HG02588 (cell line): Measurements from ENCODE around the gene TDRD9.

Experiments
- ATAC-seq: cut with Tn5 transposase; IDR thresholded peaks from one replicate; pipeline ENCODE4 v1.9.1; 2021; ENCODE audit warnings: mild to moderate bottlenecking, moderate library complexity; ENCODE audit not compliant: unreplicated experiment

TDRD9 gene

GRCh38 chr14:104020471-104020870, 92.2 kb downstream of the TDRD9 start:
- no peak for ATAC-seq

GRCh38 chr14:104023325-104024055, 95.2 kb downstream of the TDRD9 start:
- no peak for ATAC-seq

GRCh38 chr14:104025534-104025933, 97.3 kb downstream of the TDRD9 start:
- no peak for ATAC-seq

DNA sequence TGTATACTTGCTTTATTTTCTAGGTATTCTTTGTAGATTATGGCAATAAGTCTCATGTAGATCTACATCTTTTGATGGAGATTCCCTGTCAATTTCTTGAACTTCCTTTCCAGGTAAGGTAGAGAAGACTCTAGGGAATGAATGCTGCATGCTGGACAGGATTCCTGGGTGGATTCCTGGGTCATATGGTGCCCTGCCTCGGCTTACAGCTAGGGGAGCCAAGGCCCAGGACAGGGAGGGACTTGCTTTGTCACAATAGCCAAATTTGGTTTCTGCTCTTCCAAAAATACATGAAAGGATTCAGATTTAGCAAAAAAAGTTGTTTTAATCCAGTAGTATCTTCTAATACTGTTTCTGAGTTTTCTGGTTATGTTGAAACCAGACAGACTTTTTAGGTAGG, 97.8 kb downstream of the TDRD9 start:
- no peak for ATAC-seq

- ATAC-seq = no peak
Measured at GRCh38 chr14:104030958-104031357, 102.7 kb downstream of the TDRD9 start.

GRCh38 chr14:104031384-104031783, 103.1 kb downstream of the TDRD9 start:
- no peak for ATAC-seq

DNA sequence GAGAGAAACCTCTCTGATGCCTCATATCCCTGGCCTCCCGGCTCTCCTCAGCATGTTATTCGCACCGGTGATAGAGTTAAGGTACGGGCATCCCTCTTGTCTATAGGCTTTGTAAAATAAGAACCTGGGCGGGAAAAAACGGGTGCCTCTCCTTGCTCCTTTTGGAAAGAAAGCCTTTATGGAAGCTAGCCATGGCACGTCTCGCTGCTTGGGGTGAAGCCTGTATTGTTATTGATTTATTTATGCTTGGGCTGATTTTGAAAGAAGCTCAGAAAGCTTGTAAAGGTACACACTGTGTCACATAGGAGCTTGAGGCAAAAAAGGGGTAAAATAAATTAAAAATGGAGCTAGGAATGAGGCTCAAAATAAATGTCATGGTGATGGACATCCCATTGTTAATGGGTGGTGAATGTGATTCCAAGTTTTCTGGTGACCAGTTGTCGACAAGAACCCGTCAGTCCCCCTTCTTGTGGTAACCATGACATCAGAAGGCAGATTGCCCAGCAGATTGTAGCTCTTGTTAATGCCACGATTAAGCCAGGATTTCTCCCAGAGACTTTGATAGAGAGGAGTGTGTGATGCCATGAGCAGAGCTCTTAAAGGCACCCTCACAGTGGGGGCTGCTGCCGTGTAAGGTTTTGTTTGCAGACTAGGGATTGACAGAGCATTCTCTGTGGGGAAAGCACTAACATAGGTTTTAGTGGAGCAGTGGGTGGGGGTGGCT, 106.9 kb downstream of the TDRD9 start:
- ATAC-seq = no peak

DNA sequence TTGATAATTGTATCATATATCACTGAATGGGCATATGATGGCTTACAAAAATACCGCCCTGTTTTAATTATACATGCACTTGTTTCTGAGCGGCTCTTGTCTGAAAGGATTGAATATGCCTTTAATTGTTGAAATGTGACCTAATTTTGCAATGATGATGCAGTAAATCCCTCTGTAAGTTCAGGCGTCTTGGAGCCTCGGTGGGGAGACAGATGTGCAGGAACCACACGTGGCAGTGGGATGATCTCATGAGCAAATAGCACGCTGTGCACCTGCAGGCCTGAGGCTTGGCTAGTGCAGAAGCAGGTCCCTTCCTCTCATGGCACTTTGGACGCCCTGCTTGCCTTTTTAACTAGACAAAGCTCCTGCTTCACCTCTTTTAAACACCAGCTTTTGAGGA, 108.0 kb downstream of the TDRD9 start:
- ATAC-seq = no peak

- no peak for ATAC-seq
Measured at GRCh38 chr14:104037074-104037473, 108.8 kb downstream of the TDRD9 start.

DNA sequence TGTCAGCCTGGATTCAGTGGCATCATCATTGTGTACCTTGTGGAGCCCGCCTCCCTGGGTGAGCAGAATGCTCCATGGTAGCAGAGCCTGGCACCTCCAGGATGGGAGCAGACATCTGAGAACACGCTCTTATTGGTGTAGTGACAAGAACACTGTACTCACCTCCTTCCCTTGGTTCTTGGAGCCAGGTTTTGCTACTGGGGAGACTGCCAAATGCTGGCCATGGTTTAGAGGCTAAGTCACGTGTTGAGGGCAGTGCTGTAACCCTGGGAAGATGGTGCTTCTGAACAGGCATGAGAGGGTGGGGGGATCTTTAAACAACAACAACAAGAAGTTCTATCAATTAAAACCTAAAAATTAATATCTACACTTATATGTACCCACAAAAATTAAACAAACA, 109.6 kb downstream of the TDRD9 start:
- no peak for ATAC-seq

GRCh38 chr14:104039214-104039613, 111.0 kb downstream of the TDRD9 start:
- ATAC-seq = no peak

- ATAC-seq = no peak
Measured at GRCh38 chr14:104040539-104040938, 112.3 kb downstream of the TDRD9 start.

DNA sequence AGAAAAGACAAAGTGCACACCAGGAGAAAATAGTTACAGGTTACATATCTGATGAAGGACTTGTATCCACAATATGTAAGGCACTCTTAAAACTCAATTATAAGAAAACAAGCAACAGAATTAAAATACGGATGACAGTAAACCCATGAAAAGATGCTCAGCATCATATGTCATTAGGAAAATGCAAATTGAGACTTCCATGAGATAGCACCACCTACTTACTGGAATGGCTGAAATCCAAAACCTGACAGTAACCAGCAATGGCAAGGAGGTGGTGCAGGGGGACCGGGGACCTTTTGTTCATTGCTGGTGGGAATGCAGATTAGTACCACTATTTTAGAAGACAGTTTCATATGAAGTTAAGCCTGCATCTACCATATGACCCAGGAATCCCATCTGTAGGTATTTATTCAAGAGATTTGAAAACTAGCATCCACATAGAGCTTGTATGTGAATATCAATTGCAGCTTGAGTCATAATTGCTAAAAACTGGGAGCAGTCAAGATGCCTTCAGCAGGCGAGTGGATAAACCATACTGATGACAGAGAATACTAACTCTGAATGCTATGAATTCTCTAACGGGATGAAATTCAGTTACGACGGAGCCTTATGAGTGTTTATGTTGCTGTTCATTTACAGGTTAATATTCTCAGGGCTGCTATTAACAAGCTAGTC, 113.3 kb downstream of the TDRD9 start:
- no peak for ATAC-seq

- no peak for ATAC-seq
Measured at GRCh38 chr14:104044016-104044415, 115.8 kb downstream of the TDRD9 start.

DNA sequence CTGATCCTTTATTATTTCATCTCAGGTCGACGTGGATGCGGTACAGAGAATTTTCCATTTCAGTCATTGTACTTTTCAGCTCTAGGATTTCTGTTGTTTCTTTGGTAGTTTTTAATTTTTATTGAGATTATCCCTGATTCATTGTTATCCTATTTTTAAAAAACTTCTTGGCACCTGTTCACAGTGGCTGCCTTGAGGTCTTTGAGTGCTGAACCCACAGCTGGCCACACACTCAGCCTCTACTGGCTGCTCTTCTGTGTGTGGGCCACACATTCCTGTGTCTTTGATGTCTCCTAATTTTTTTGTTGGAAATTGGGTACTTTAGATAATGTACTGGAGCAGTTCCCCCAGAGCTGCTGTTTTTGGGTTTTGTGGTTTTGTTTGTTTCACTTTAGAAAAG, 119.5 kb downstream of the TDRD9 start:
- no peak for ATAC-seq

DNA sequence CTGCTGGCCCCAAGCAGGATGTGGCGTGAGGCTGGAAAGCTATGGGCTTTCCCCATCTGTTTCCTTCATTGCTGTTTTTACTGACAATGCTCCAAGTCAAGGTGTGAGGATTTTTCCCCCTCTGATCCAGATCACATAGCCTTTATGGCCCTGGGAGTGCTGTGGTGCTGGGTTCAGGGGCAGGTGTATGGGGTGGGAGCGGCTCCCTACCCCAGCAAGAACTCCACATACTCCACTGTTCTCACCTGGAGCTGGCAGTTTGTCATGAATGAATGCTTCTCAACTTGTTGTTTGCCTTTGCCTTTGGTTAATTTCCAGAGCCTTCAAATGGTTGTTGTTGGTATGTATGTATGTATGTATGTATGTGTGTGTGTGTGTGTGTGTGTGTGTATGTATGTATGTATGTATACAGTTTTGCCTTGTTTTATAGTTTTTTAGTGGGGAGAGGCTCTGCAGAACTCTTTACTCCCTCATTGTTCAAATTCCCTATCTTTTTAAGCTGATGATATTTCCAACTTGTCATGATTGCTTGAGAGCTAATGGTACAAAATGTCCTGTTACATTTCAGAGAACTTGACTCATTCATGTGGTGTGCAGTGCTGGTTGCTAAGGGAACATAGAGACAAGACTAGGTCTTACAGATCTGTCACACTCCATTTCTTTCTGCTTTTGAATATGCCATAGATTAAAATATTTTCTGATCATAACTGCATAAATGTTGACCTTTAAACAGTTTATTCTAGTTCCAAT, 120.7 kb downstream of the TDRD9 start:
- ATAC-seq = no peak

DNA sequence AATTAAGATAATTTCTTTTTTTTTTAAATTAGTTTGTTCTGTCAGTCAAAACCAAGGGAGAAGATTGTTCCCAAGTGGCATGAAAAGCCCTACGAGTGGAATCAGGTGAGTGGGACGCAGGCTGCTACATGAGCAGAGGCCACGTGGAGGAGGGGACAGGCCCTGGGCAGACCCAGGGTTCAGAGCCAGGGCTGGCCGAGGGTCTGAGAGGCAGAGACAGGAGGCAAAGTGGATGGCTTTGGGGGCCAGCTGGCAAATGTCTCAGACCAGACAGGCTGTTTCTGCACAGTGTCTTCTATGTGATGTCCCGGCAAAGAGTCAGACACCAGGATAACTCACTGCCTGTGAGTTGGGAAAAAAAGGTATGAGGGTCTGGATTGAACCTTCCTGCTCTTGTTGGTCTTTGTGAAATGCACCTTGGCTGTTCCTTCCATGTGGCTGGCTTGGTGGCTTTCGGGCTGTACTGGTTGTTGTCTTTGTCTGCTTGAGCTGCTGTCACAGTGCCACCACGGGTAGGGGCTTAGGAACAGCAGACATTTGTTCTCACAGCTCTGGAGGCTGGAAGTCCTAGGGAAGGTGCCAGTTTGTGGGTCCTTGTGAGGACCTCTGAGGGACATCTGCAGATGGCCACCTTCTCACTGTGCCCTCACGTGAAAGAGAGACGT, 121.5 kb downstream of the TDRD9 start:
- ATAC-seq = no peak

DNA sequence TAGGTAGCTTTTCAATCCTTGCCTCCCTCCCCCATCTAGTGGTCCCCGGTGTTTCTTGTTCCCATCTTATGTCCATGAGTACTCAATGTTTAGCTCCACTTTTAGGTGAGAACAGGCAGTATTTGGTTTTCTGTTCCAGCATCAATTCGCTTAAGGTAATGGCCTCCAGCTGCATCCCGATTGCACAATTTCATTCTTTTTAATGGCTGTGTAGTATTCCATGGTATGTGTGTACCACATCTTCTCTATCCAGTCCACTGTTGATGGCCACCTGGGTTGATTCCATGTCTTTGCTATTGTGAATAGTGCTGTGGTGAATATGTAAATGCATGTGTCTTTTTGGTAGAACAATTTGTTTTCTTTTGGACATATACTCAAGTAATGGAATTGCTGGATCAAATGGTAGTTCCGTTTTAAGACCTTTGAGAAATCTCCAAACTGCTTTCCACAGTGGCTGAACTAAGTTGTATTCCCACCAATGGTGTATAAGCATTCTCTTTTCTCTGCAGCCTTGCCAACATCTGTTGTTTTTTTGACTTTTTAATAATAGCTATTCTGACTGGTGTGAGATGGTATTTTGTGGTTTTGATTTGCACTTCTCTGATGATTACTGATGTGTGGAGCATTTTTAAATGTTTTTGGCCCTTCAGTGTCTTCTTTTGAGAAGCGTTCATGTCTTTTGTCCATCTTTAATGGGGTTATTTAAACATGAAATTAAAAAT, 123.0 kb downstream of the TDRD9 start:
- ATAC-seq = no peak

- ATAC-seq = no peak
Measured at GRCh38 chr14:104054222-104054905, 126.1 kb downstream of the TDRD9 start.

DNA sequence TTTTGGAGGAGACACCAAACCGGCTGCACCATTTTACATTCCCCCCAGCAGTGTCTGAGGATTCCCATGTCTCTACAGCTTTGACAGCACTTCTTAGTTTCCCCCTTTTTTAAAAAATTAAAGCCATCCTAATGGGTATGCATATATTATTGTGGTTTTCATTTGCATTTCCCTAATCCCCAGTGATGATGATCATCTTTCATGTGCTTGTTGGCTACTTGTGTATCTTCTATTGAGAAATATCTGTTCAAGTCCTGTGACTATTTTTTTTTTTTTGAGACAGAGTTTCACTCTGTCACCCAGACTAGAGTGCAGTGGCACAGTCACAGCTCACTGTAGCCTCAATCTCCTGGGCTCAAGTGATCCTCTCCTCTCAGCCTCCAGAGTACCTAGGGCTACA, 134.0 kb downstream of the TDRD9 start:
- ATAC-seq = no peak
